H9 (cell line): ENCODE measurements around the gene MED22. TPM values are rescaled to one million over a fixed set of nuclear protein-coding genes. Genes with fewer than 3 reads are reported as not detected.

ENCODE experiments used
- DNase-seq: peaks from one replicate; pipeline ENCODE4 v3.0.0-alpha.2; 2017
- H2AFZ ChIP-seq: one replicate; pipeline ENCODE4 v1.6.1; 2013; ENCODE audit warnings: mild to moderate bottlenecking, low read length, control low read depth, moderate library complexity
- H2AK5ac ChIP-seq: 2 replicates; pipeline ENCODE4 v1.6.1; 2013; ENCODE audit warnings: low read length, control low read depth, mixed read lengths; ENCODE audit not compliant: insufficient read length
- H2BK120ac ChIP-seq: one replicate; pipeline ENCODE4 v1.6.1; 2013; ENCODE audit warnings: low read depth, mild to moderate bottlenecking, low read length, control low read depth, inconsistent platforms; ENCODE audit not compliant: poor library complexity, severe bottlenecking
- H2BK12ac ChIP-seq: 2 replicates; pipeline ENCODE4 v1.6.1; 2013; ENCODE audit warnings: low read length, control low read depth, mixed read lengths, low read depth; ENCODE audit not compliant: insufficient read length
- H2BK15ac ChIP-seq: 2 replicates; pipeline ENCODE4 v1.6.1; 2013; ENCODE audit warnings: low read depth, low read length, control low read depth
- H2BK20ac ChIP-seq: one replicate; pipeline ENCODE4 v1.6.1; 2013; ENCODE audit warnings: low read depth, mild to moderate bottlenecking, low read length, control low read depth, inconsistent platforms; ENCODE audit not compliant: poor library complexity, severe bottlenecking
- H2BK5ac ChIP-seq: 2 replicates; pipeline ENCODE4 v1.6.1; 2013; ENCODE audit warnings: low read length, control low read depth, mixed read lengths; ENCODE audit not compliant: insufficient read length
- H3K14ac ChIP-seq: 2 replicates; pipeline ENCODE4 v1.6.1; 2013; ENCODE audit warnings: low read length, control low read depth; ENCODE audit not compliant: insufficient read depth
- H3K18ac ChIP-seq: 2 replicates; pipeline ENCODE4 v1.6.1; 2013; ENCODE audit warnings: low read depth, mild to moderate bottlenecking, mixed read lengths, low read length, control low read depth; ENCODE audit not compliant: insufficient read length
- H3K23ac ChIP-seq: 2 replicates; pipeline ENCODE4 v1.6.1; 2013; ENCODE audit warnings: low read length, control low read depth, mixed read lengths, low read depth; ENCODE audit not compliant: insufficient read length
- H3K23me2 ChIP-seq: 2 replicates; pipeline ENCODE4 v1.6.1; 2013; ENCODE audit warnings: low read depth, mild to moderate bottlenecking, mixed read lengths, low read length, control low read depth; ENCODE audit not compliant: insufficient read length, poor library complexity, severe bottlenecking
- H3K27ac ChIP-seq: 2 replicates; pipeline ENCODE4 v1.5.1; 2013; ENCODE audit warnings: low read length, control low read depth, mixed read lengths, low read depth; ENCODE audit not compliant: insufficient read length
- H3K27me3 ChIP-seq: 2 replicates; pipeline ENCODE4 v1.6.1; 2013; ENCODE audit warnings: low read length, control low read depth, inconsistent platforms; ENCODE audit not compliant: insufficient read depth
- H3K4ac ChIP-seq: 2 replicates; pipeline ENCODE4 v1.6.1; 2013; ENCODE audit warnings: low read depth, mild to moderate bottlenecking, control low read depth, inconsistent platforms, low read length, moderate library complexity
- H3K4me1 ChIP-seq: 2 replicates; pipeline ENCODE4 v1.6.1; 2013; ENCODE audit warnings: low read length, control low read depth, inconsistent platforms; ENCODE audit not compliant: insufficient read depth
- H3K4me2 ChIP-seq: 2 replicates; pipeline ENCODE4 v1.6.1; 2013; ENCODE audit warnings: low read length, control low read depth, mixed read lengths; ENCODE audit not compliant: insufficient read length, insufficient read depth
- H3K56ac ChIP-seq: 2 replicates; pipeline ENCODE4 v1.6.1; 2013; ENCODE audit warnings: low read depth, mild to moderate bottlenecking, mixed read lengths, low read length, control low read depth; ENCODE audit not compliant: insufficient read length
- H3K79me1 ChIP-seq: 2 replicates; pipeline ENCODE4 v1.6.1; 2013; ENCODE audit warnings: low read depth, mild to moderate bottlenecking, moderate library complexity, low read length, control low read depth, inconsistent platforms; ENCODE audit not compliant: insufficient read depth, poor library complexity, severe bottlenecking
- H3K79me2 ChIP-seq: 2 replicates; pipeline ENCODE4 v1.6.1; 2013; ENCODE audit warnings: low read length, control low read depth, inconsistent platforms; ENCODE audit not compliant: insufficient read depth
- H3K9ac ChIP-seq: 2 replicates; pipeline ENCODE4 v1.6.1; 2013; ENCODE audit warnings: low read length, control low read depth, mixed read lengths; ENCODE audit not compliant: insufficient read length; ENCODE audit errors: extremely low read depth
- H3K9me3 ChIP-seq: one replicate; pipeline ENCODE4 v1.6.1; 2013; ENCODE audit warnings: low read depth, low read length, inconsistent platforms; ENCODE audit not compliant: control insufficient read depth
- H3T11ph ChIP-seq: one replicate; pipeline ENCODE4 v1.6.1; 2013; ENCODE audit warnings: mild to moderate bottlenecking, low read length, control low read depth, inconsistent platforms
- H4K20me1 ChIP-seq: one replicate; pipeline ENCODE4 v1.6.1; 2013; ENCODE audit not compliant: control insufficient read depth, insufficient read length, insufficient read depth
- H4K5ac ChIP-seq: 2 replicates; pipeline ENCODE4 v1.6.1; 2013; ENCODE audit warnings: low read depth, mild to moderate bottlenecking, mixed read lengths, low read length, control low read depth; ENCODE audit not compliant: insufficient read length
- H4K8ac ChIP-seq: replicated peaks from 2 replicates; pipeline ENCODE4 v1.6.1; 2013; ENCODE audit warnings: low read length, control low read depth, mixed read lengths, low read depth; ENCODE audit not compliant: insufficient read length
- H4K91ac ChIP-seq: 2 replicates; pipeline ENCODE4 v1.6.1; 2013; ENCODE audit warnings: low read depth, mild to moderate bottlenecking, moderate library complexity, mixed read lengths, low read length, control low read depth; ENCODE audit not compliant: insufficient read length
- H3K27ac Mint-ChIP-seq, 3 experiments: 2 replicates in 2 of 3; 3 replicates in 1 of 3; pipeline ENCODE4 v1.8.0; 2020 to 2021; ENCODE audit warnings: mixed read lengths in 3 of 3, mild to moderate bottlenecking in 1 of 3, moderate library complexity in 1 of 3
- H3K27me3 Mint-ChIP-seq: 2 replicates; pipeline ENCODE4 v1.8.0; 2021; ENCODE audit warnings: low read depth, mild to moderate bottlenecking, moderate library complexity, mixed read lengths
- H3K36me3 Mint-ChIP-seq, 3 experiments: 2 replicates in 2 of 3; 3 replicates in 1 of 3; pipeline ENCODE4 v1.8.0; 2020 to 2021; ENCODE audit warnings: low read depth in 3 of 3, mixed read lengths in 3 of 3; ENCODE audit not compliant: insufficient read depth in 1 of 3
- H3K4me1 Mint-ChIP-seq, 2 experiments: 2 replicates each; pipeline ENCODE4 v1.8.0; 2020; ENCODE audit warnings: mixed read lengths in 2 of 2
- H3K4me3 Mint-ChIP-seq, 2 experiments: 2 replicates in 1 of 2; 3 replicates in 1 of 2; pipeline ENCODE4 v1.8.0; 2020 to 2021; ENCODE audit warnings: mild to moderate bottlenecking in 2 of 2, mixed read lengths in 2 of 2, moderate library complexity in 1 of 2
- H3K9me3 Mint-ChIP-seq, 2 experiments: 2 replicates in 1 of 2; 3 replicates in 1 of 2; pipeline ENCODE4 v1.8.0; 2020; ENCODE audit warnings: mild to moderate bottlenecking in 2 of 2, mixed read lengths in 2 of 2, moderate library complexity in 1 of 2
- CTCF ChIP-seq: fragments of 200-600 bp; sonication (generic); conservative IDR thresholded peaks from 3 replicates; pipeline ENCODE4 v1.8.0; 2021; ENCODE audit warnings: antibody characterized with exemption, mild to moderate bottlenecking
- WGBS: extraction: QIAGEN DNeasy Blood & Tissue Kit; methylation state at CpG from one replicate; pipeline ENCODE4 v1.1.7; 2013; ENCODE audit warnings: missing lambda C conversion rate, low lambda C conversion rate, mixed read lengths; ENCODE audit not compliant: insufficient read length; ENCODE audit errors: extremely low coverage; 5-methylcytosine and 5-hydroxymethylcytosine counted together
- total RNA-seq: library from RNA; stranded (reverse); gene quantifications from 2 replicates; pipeline ENCODE4 v1.2.1, GENCODE V29; 2021

Gene MED22
- total RNA-seq, 1 experiment from 2014 or later, result 60.1 TPM

DNA sequence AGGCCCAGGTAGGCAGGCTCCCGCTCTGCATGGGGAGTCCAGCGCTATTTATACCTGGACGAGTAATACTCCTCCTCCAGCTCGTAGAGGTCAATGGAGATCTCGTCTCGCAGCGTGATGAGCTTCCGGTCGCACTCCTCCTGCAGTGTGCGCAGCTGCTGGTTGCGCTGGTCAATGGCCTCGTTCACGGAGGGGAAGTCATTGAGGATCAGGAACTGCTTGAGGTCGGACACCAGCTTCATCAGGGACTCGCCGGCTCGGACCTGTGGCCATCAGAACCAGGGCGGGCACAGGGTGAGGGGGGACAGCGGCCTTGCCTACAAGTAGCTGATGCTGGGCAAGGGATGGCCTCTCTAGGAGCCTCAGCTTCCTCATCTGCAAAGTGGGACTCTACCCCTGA is 3.9 kb downstream of the MED22 start:
- no peak overlapping the region for H3K9ac ChIP-seq
- H3K4ac ChIP-seq, result no peak overlapping the region
- H4K20me1 ChIP-seq, result no peaks in the 10 kb centered on the region
- H2AFZ ChIP-seq, result no peak overlapping the region
- H2BK20ac ChIP-seq, result no peak overlapping the region
- Mint-ChIP-seq H3K4me1 (peaks cover 13 to 18% of the 10 kb centered on the region in 2 experiments), H3K4me3 (peak overlapping the region in 1 of 2 experiments; percentile 46; a peak in 1 of 5 replicates), H3K36me3 (peaks cover 62 to 88% (median 85%) of the 10 kb centered on the region in 3 experiments), H3K27ac (no peak overlapping the region), H3K27me3 (no peaks in the 10 kb centered on the region), H3K9me3 (peaks cover 0 to 3% of the 10 kb centered on the region in 2 experiments; a peak in 1 of 5 replicates)
- H3K56ac ChIP-seq, result no peak overlapping the region
- H2BK15ac ChIP-seq, result no peak overlapping the region
- no peak overlapping the region for H2BK5ac ChIP-seq
- no peaks in the 10 kb centered on the region; the same call in 1 of the 2 replicates for H3K4me1 ChIP-seq
- H2AK5ac ChIP-seq, result no peak overlapping the region
- H4K91ac ChIP-seq, result no peak overlapping the region
- H2BK12ac ChIP-seq, result no peak overlapping the region
- no peak overlapping the region for H3K4me2 ChIP-seq
- H3K23ac ChIP-seq, result no peak overlapping the region
- TF ChIP-seq CTCF, result no peak
- no peak overlapping the region for H3K14ac ChIP-seq
- no peak overlapping the region for H3K27ac ChIP-seq
- no peak for DNase-seq
- peaks cover 3% of the 10 kb centered on the region for H3K23me2 ChIP-seq
- no peak overlapping the region for H2BK120ac ChIP-seq
- H3K79me1 ChIP-seq, result peaks cover 10% of the 10 kb centered on the region
- peaks cover 12% of the 10 kb centered on the region; the same call in 1 of the 2 replicates for H3K79me2 ChIP-seq
- no peak overlapping the region for H3T11ph ChIP-seq
- no CpG with 5 or more reads among the region's 19 CpGs for WGBS
- no peaks in the 10 kb centered on the region for H3K27me3 ChIP-seq
- H3K18ac ChIP-seq, result no peak overlapping the region
- no peak overlapping the region for H4K5ac ChIP-seq
- no peaks in the 10 kb centered on the region for H3K9me3 ChIP-seq
- H4K8ac ChIP-seq, result no peak overlapping the region
